ENCODE measurements around the gene PTGR3.

DNA sequence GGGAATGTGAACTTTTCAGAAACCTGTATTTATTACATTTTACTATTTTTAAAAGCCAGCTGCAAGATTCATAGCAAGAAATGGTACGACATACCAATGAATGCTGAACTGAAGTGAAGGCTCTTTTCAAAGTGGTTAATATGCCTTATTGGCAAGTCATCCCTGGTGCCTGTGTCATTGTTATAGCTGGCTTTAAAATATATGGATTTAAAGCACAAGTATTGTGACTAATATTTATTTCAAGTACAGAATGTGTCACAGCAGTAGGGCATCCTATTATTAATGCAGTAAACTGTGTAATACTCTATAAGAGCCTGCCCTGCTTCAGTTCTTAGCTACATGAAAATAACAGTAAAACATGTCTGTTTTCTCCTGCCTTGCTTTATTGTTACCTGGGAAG is 12.5 kb upstream of the PTGR3 start:
- TF ChIP-seq, protein P1, sequence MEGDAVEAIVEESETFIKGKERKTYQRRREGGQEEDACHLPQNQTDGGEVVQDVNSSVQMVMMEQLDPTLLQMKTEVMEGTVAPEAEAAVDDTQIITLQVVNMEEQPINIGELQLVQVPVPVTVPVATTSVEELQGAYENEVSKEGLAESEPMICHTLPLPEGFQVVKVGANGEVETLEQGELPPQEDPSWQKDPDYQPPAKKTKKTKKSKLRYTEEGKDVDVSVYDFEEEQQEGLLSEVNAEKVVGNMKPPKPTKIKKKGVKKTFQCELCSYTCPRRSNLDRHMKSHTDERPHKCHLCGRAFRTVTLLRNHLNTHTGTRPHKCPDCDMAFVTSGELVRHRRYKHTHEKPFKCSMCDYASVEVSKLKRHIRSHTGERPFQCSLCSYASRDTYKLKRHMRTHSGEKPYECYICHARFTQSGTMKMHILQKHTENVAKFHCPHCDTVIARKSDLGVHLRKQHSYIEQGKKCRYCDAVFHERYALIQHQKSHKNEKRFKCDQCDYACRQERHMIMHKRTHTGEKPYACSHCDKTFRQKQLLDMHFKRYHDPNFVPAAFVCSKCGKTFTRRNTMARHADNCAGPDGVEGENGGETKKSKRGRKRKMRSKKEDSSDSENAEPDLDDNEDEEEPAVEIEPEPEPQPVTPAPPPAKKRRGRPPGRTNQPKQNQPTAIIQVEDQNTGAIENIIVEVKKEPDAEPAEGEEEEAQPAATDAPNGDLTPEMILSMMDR (IDR thresholded peaks at IDR 0.05) = no peak
- TF ChIP-seq POLR2A (IDR thresholded peaks at IDR 0.05) = no peak
